SH-SY5Y (cell line): Measurements from ENCODE around the gene FATE1.

Source experiments
- GATA2 ChIP-seq: IDR thresholded peaks from 2 replicates; pipeline ENCODE4 v1.6.1; 2011; ENCODE audit warnings: mild to moderate bottlenecking, low read depth, low read length
- GATA3 ChIP-seq: IDR thresholded peaks from 2 replicates; pipeline ENCODE4 v1.6.1; 2011; ENCODE audit warnings: low read depth, mild to moderate bottlenecking, low read length, moderate library complexity

GRCh38 chrX:151723156-151723760, 7.4 kb downstream of the FATE1 start:
- no peak for TF ChIP-seq GATA2
- no peak for TF ChIP-seq GATA3
